ENCODE results near the gene NUDT8. TPM values are rescaled to one million over a fixed set of nuclear protein-coding genes. Genes with fewer than 3 reads are reported as not detected.

NUDT8 gene
- 8.4 to 12.6 TPM (median 11.3 TPM) in 3 replicates for total RNA-seq
- long read RNA-seq, transcript NUDT8-202 (4 exons, 728 nt) = major isoform, 7 of 9 reads
- long read RNA-seq, partial matches to known transcripts = 0 of 9 reads
- long read RNA-seq, other reads (novel, unspliced or antisense) = 0 of 9 reads

GRCh38 chr11:67629386-67630227 is at the start of gene NUDT8:
TSS of gene NUDT8 (minus strand) at chr11:67629937. CDS start at chr11:67629911, 26 bp downstream.
- Mint-ChIP-seq H3K27ac (ENCODE audit: unreplicated experiment) (peak within 1 kb of the TSS; percentile 89), H3K9me3 (ENCODE audit: low read depth) (no peaks in the 10 kb centered on the region), H3K36me3 (ENCODE audit: low read depth) (no peaks in the 10 kb centered on the region), H3K4me1 (ENCODE audit: low read depth) (peaks cover 5% of the 10 kb centered on the region), H3K27me3 (ENCODE audit: low read depth) (no peaks in the 10 kb centered on the region), H3K4me3 (ENCODE audit: unreplicated experiment) (peak within 1 kb of the TSS; percentile 78)
- DNase-seq (ENCODE audit: low spot score) = peak; percentile 94
- peak; percentile 96 for TF ChIP-seq CTCF (IDR thresholded peaks at IDR 0.05)

- Mint-ChIP-seq H3K4me3 (ENCODE audit: unreplicated experiment) (no peak overlapping the region), H3K4me1 (ENCODE audit: low read depth) (no peaks in the 10 kb centered on the region), H3K36me3 (ENCODE audit: low read depth) (peaks cover 2% of the 10 kb centered on the region), H3K27ac (ENCODE audit: unreplicated experiment) (no peak overlapping the region), H3K9me3 (ENCODE audit: low read depth) (peaks cover 10% of the 10 kb centered on the region), H3K27me3 (ENCODE audit: low read depth) (peaks cover 41% of the 10 kb centered on the region)
- TF ChIP-seq CTCF (IDR thresholded peaks at IDR 0.05) = no peak
- DNase-seq (ENCODE audit: low spot score) = no peak
These were observed 45.5 kb upstream of the NUDT8 start for GRCh38 chr11:67675058-67675747.

- no peak within 1 kb of the TSS for H3K27ac Mint-ChIP-seq (ENCODE audit: unreplicated experiment)
- peaks cover 2% of the 10 kb centered on the region for H3K36me3 Mint-ChIP-seq (ENCODE audit: low read depth)
- no peak for DNase-seq (ENCODE audit: low spot score)
- H3K4me3 Mint-ChIP-seq (ENCODE audit: unreplicated experiment) = no peak within 1 kb of the TSS
- H3K27me3 Mint-ChIP-seq (ENCODE audit: low read depth) = peaks cover 41% of the 10 kb centered on the region
- TF ChIP-seq CTCF (IDR thresholded peaks at IDR 0.05) = no peak
- no peaks in the 10 kb centered on the region for H3K4me1 Mint-ChIP-seq (ENCODE audit: low read depth)
- H3K9me3 Mint-ChIP-seq (ENCODE audit: low read depth) = peaks cover 10% of the 10 kb centered on the region
These were observed 44.7 kb upstream of the NUDT8 start, which contains the start of gene ALDH3B2 for GRCh38 chr11:67674442-67674871. TSS of gene ALDH3B2 (minus strand) at chr11:67674623. CDS start at chr11:67666935, 7,688 bp downstream.

- H3K4me3 Mint-ChIP-seq (ENCODE audit: unreplicated experiment) = no peak overlapping the region
These were observed 44.2 kb upstream of the NUDT8 start for GRCh38 chr11:67673902-67674301.

More at GRCh38 chr11:67673902-67674301, 44.2 kb upstream of the NUDT8 start:
- H3K27me3 Mint-ChIP-seq (ENCODE audit: low read depth) = peaks cover 40% of the 10 kb centered on the region
- no peaks in the 10 kb centered on the region for H3K4me1 Mint-ChIP-seq (ENCODE audit: low read depth)
- no peak for TF ChIP-seq CTCF (IDR thresholded peaks at IDR 0.05)
- H3K27ac Mint-ChIP-seq (ENCODE audit: unreplicated experiment) = no peak overlapping the region
- DNase-seq (ENCODE audit: low spot score) = no peak
- peaks cover 10% of the 10 kb centered on the region for H3K9me3 Mint-ChIP-seq (ENCODE audit: low read depth)
- H3K36me3 Mint-ChIP-seq (ENCODE audit: low read depth) = peaks cover 2% of the 10 kb centered on the region

Measured in chondrocyte (in vitro differentiated cells).